ENCODE measurements around the gene SLC22A1.

DNA sequence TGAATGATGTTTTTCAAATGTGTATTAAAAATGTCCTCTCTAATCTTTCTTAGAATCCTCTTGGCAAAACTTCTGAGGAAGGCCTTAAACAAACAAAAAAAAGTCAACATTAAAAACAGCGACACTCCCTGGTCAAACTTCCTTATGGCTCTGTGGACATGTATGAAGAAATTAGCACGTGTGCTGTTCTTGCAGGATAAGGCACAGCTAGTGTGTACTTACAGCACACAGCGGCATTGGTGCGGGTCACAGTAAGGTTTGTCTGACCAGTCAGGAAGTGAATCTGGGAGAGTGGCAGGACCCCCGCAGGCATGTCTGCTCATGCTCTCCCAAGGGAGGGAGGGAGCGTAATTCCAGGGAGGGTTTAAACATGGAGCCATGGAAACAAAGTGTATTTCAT is 38.8 kb downstream of the SLC22A1 start:
- TF ChIP-seq, protein P1, sequence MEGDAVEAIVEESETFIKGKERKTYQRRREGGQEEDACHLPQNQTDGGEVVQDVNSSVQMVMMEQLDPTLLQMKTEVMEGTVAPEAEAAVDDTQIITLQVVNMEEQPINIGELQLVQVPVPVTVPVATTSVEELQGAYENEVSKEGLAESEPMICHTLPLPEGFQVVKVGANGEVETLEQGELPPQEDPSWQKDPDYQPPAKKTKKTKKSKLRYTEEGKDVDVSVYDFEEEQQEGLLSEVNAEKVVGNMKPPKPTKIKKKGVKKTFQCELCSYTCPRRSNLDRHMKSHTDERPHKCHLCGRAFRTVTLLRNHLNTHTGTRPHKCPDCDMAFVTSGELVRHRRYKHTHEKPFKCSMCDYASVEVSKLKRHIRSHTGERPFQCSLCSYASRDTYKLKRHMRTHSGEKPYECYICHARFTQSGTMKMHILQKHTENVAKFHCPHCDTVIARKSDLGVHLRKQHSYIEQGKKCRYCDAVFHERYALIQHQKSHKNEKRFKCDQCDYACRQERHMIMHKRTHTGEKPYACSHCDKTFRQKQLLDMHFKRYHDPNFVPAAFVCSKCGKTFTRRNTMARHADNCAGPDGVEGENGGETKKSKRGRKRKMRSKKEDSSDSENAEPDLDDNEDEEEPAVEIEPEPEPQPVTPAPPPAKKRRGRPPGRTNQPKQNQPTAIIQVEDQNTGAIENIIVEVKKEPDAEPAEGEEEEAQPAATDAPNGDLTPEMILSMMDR (IDR thresholded peaks at IDR 0.05; ENCODE audit: low read depth, low read length), result no peak
- TF ChIP-seq EZH2phosphoT487 (IDR thresholded peaks at IDR 0.05; ENCODE audit: low read depth), result no peak
